Transverse colon (tissue), 4 donors: ENCODE measurements around the gene DHDH. TPM values are rescaled to one million over a fixed set of nuclear protein-coding genes. Genes with fewer than 3 reads are reported as not detected.
"Not testable (repeated sequence)": the region's sequence is repeated elsewhere in the genome, so short reads cannot be mapped to it uniquely, and the experiment has no call there.

Experiments used
- DNase-seq: peaks from one replicate; pipeline ENCODE4 v3.0.0-alpha.2; 2019
- H3K27ac ChIP-seq, 4 donors: fragments of 200-600 bp; sonication (generic); 2 replicates each; pipeline ENCODE4 v1.5.1; 2016 to 2018; ENCODE audit warnings: inconsistent platforms in 4 of 4
- H3K27me3 ChIP-seq: fragments of 200-600 bp; sonication (generic); 2 replicates; pipeline ENCODE4 v1.5.1; 2017; ENCODE audit warnings: inconsistent platforms
- H3K36me3 ChIP-seq, 4 donors: fragments of 200-600 bp; sonication (generic); 2 replicates each; pipeline ENCODE4 v1.5.1; 2017 to 2019; ENCODE audit warnings: inconsistent platforms in 4 of 4
- H3K4me1 ChIP-seq, 4 donors: fragments of 200-600 bp; sonication (generic); 2 replicates each; pipeline ENCODE4 v1.5.1; 2017 to 2020; ENCODE audit warnings: inconsistent platforms in 4 of 4
- H3K4me3 ChIP-seq, 4 donors: fragments of 200-600 bp; sonication (generic); 1 replicate in 1 of 4; 2 replicates in 3 of 4; pipeline versions ENCODE4 v1.5.1 to v1.6.1; 2017 to 2019; ENCODE audit warnings: inconsistent platforms in 4 of 4
- H3K9me3 ChIP-seq, 2 donors: fragments of 200-600 bp; sonication (generic); 2 replicates each; pipeline ENCODE4 v1.5.1; 2017 to 2019; ENCODE audit warnings: inconsistent platforms in 2 of 2
- EP300 ChIP-seq: sonication (generic); formaldehyde crosslinking; IDR thresholded peaks from one replicate; pipeline ENCODE4 v1.6.1; 2017; ENCODE audit warnings: antibody characterized with exemption, low read depth
- POLR2A ChIP-seq: fragments of 450-650 bp; IDR thresholded peaks from one replicate; pipeline ENCODE4 v1.6.1; 2016; ENCODE audit warnings: antibody characterized with exemption, mild to moderate bottlenecking, moderate library complexity
- POLR2AphosphoS5 ChIP-seq, 3 donors: sonication (generic); formaldehyde crosslinking; IDR thresholded peaks; one replicate each; pipeline ENCODE4 v1.6.1; 2016; ENCODE audit warnings: antibody characterized with exemption in 3 of 3
- WGBS, 2 donors: methylation state at CpG; one replicate each; pipeline ENCODE4 v1.1.5; 2018; ENCODE audit warnings: low coverage in 1 of 2; 5-methylcytosine and 5-hydroxymethylcytosine counted together
- in situ Hi-C, 4 donors: fragments of 200-750 bp; cut with MboI; loops; one replicate each; pipeline versions ENCODE4 v1.15.0 to v1.15.1; 2017; ENCODE audit warnings: low sequenced_read_pairs in 3 of 4, low pct_ligation_motif_present in 1 of 4, low pct_unique_long_range_greater_than_20kb in 1 of 4
- intact Hi-C: fragments of 100-400 bp; cut with DNase I; formaldehyde crosslinking; loops from one replicate; pipeline ENCODE4 v1.15.1; 2023; ENCODE audit warnings: low total_unique reads
- total RNA-seq, 4 donors: library from RNA; depleted of rRNA; stranded (reverse); fragments of >200 nt; gene quantifications; one replicate each; pipeline ENCODE4 v1.1.0, GENCODE V29; 2016
- TF ChIP-seq, protein P1 (sequence below), 5 experiments: fragments of 200-600 bp in 3 of 5; fragments of 450-650 bp in 2 of 5; sonication (generic) in 3 of 5; IDR thresholded peaks; 1 replicate in 2 of 5; 2 replicates in 3 of 5; pipeline ENCODE4 v1.5.1; 2016 to 2017; ENCODE audit warnings: antibody characterized with exemption in 5 of 5, inconsistent platforms in 3 of 5, mild to moderate bottlenecking in 2 of 5, moderate library complexity in 1 of 5

The DHDH gene
- total RNA-seq, 4 donors from 2014 or later = 3.4 to 4.9 TPM; not detected in 2

DNA sequence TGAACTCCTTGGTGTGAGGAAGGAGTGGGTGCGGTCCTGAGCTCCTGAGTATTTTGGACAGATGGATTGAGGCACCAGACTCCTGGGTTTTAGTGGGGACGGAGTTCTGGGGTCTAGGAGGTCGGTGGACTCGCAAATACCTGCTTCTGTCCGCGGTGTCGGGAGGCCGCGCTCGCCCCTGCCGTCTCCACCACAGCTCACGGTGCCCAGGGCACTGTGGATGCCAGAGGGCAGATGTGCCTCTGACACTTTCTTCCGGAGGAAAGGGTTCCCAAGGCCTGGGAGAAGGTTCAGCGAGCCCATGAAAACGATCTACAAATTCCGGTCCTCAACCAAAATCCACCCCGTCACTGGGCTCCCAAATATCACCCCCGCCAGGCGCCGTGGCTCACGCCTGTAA lies 38.3 kb upstream of the DHDH start:
- 60 to 80% methylated on average over 1 to 21 of the region's 21 CpGs for WGBS, 2 donors
- no peaks in the 10 kb centered on the region for H3K9me3 ChIP-seq
- in situ Hi-C loops = no loop called here
- no peaks in the 10 kb centered on the region for H3K27me3 ChIP-seq
- H3K4me3 ChIP-seq = peak overlapping the region in 1 of 4 donors; percentile 46
- no peaks in the 10 kb centered on the region for H3K36me3 ChIP-seq
- TF ChIP-seq POLR2AphosphoS5 (IDR thresholded peaks at IDR 0.05) = no peak
- TF ChIP-seq POLR2A = no peak
- no peak for TF ChIP-seq EP300
- TF ChIP-seq, protein P1, sequence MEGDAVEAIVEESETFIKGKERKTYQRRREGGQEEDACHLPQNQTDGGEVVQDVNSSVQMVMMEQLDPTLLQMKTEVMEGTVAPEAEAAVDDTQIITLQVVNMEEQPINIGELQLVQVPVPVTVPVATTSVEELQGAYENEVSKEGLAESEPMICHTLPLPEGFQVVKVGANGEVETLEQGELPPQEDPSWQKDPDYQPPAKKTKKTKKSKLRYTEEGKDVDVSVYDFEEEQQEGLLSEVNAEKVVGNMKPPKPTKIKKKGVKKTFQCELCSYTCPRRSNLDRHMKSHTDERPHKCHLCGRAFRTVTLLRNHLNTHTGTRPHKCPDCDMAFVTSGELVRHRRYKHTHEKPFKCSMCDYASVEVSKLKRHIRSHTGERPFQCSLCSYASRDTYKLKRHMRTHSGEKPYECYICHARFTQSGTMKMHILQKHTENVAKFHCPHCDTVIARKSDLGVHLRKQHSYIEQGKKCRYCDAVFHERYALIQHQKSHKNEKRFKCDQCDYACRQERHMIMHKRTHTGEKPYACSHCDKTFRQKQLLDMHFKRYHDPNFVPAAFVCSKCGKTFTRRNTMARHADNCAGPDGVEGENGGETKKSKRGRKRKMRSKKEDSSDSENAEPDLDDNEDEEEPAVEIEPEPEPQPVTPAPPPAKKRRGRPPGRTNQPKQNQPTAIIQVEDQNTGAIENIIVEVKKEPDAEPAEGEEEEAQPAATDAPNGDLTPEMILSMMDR (IDR thresholded peaks at IDR 0.05) = no peak
- H3K27ac ChIP-seq = no peak overlapping the region
- DNase-seq = no peak
- peaks cover 6 to 19% (median 12%) of the 10 kb centered on the region in 4 donors for H3K4me1 ChIP-seq
- intact Hi-C loops = no loop called here

- peak; percentile 43 for DNase-seq
- Histone ChIP-seq H3K27ac (peak overlapping the region; percentile 56 to 83 (median 69)), H3K27me3 (no peaks in the 10 kb centered on the region), H3K36me3 (no peaks in the 10 kb centered on the region), H3K9me3 (no peaks in the 10 kb centered on the region), H3K4me3 (peak overlapping the region; percentile 25 to 46 (median 28)), H3K4me1 (peaks cover 9 to 27% (median 20%) of the 10 kb centered on the region in 4 donors)
- TF ChIP-seq POLR2A (no peak), EP300 (no peak), POLR2AphosphoS5 (IDR thresholded peaks at IDR 0.05) (no peak)
- TF ChIP-seq, protein P1 (IDR thresholded peaks at IDR 0.05) = no peak
- in situ Hi-C loops (no loop called here), intact Hi-C loops (no loop called here)
- WGBS, 2 donors = 33 to 55% methylated on average over 2 to 25 of the region's 25 CpGs
These were observed 37.2 kb upstream of the DHDH start for GRCh38 chr19:48896191-48896720.

GRCh38 chr19:48897181-48897580 lies 36.3 kb upstream of the DHDH start:
- Histone ChIP-seq H3K4me1 (peaks cover 18 to 31% (median 20%) of the 10 kb centered on the region in 4 donors), H3K27me3 (no peaks in the 10 kb centered on the region), H3K4me3 (no peak overlapping the region), H3K9me3 (no peaks in the 10 kb centered on the region), H3K36me3 (no peaks in the 10 kb centered on the region), H3K27ac (peak overlapping the region in 3 of 4 donors; percentile 68 to 83 (median 70))
- TF ChIP-seq POLR2A = no peak
- TF ChIP-seq POLR2AphosphoS5 (IDR thresholded peaks at IDR 0.05) = no peak
- TF ChIP-seq EP300 = no peak
- TF ChIP-seq, protein P1 (IDR thresholded peaks at IDR 0.05) = no peak
- DNase-seq = no peak
- intact Hi-C loops = no loop called here
- in situ Hi-C loops = no loop called here
- WGBS, 2 donors = 72 to 78% methylated on average over 2 to 5 of the region's 5 CpGs

DNA sequence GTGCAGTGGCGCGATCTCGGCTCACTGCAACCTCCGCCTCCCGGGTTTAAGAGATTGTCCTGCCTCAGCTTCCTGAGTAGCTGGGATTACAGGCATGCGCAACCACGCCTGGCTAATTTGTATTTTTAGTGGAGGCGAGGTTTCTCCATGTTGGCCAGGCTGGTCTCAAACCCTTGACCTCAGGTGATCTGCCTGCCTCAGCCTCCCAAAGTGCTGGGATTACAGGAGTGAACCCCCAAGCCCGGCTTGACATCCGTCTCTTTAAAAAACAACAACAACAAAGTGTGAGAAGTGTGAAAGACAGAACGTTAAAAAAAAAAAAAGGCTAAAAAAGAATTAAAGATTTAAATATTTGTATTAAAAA lies 34.1 kb upstream of the DHDH start:
- H3K36me3 ChIP-seq, H3K9me3 ChIP-seq, DNase-seq, in situ Hi-C loops, H3K27me3 ChIP-seq, intact Hi-C loops: not testable (repeated sequence)
- Histone ChIP-seq H3K27ac (peak overlapping the region; percentile 87 to 98 (median 93)), H3K4me1 (peaks cover 18 to 39% (median 22%) of the 10 kb centered on the region in 4 donors), H3K4me3 (peak overlapping the region in 3 of 4 donors; percentile 64 to 99 (median 97))
- WGBS, 2 donors = 79 to 83% methylated on average over 9 to 11 of the region's 11 CpGs
